ENCODE data around the gene LRRIQ3.
A peak's percentile ranks its signal among the peaks of the same experiment; 100 is the strongest.

Gene LRRIQ3, protein sequence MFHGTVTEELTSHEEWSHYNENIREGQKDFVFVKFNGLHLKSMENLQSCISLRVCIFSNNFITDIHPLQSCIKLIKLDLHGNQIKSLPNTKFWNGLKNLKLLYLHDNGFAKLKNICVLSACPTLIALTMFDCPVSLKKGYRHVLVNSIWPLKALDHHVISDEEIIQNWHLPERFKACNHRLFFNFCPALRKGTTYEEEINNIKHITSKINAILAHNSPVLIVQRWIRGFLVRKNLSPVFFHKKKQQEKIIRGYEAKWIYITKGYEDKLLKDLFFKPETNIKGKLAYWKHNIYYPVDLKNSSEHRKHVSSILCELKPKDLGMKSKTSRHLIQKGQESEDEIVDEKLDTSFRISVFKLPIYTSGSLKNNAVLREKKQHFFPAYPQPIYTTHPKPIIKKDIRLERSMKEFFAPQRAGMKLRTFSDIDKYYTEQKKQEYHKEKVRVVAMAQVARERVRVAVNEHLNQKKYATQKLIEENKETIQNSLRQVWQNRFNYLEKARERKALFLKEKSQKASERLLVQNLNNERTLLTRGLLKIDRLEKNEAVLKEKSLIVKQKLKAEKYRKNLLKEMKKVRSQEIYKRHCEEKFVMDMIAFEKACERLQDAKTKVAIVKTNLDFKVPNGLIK

DNA sequence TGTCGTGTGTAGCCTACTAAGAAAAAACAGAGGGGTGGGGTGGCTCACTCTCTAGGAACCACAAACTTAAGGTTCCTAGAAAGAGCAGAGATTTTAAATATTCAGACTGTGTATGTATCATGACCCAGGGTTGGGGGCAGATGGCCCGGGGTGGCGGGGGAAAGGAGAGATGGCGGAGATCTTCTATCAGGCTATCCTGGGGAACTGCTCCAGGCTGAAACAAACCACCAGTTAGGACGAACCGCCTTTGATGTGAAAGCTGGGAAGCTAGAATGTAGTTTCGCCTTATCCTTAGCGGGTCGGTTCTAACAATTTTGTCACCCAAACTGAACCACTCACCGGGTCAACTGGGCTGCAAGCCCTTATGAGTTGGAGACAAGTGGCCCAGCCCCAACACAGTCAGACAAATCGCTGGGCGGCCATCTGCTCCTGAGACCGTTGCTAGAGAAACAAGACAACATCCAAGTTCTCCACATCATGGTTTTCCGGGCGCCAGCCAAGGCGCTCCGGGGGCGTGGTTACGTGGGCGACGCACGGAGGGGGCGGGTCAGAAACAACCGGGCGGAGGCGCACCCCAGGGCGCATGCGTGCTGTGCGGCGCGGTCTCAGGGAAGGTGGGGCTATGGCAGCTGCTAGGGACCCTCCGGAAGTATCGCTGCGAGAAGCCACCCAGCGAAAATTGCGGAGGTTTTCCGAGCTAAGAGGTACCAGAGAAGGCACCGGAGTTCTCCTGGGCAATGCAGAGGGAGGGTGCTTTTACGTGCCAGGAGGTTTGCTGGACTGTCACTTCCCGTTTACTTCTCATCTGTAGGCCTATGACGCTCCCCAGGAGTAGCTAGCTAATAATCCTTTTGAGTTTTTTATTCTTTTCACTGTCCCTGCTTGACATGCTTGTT lies at the start of gene LRRIQ3, which contains the start of gene FPGT:
TSS of gene LRRIQ3 (minus strand) at position 520 of the 896 bp plus-strand sequence. CDS start 14,492 bp downstream, outside the sequence.
TSS of gene FPGT (plus strand) at position 586 of the 896 bp plus-strand sequence. CDS start at position 623, 37 bp downstream.
- H3K36me3 ChIP-seq (ENCODE audit: control insufficient read depth in 2 of 2, insufficient read depth in 2 of 2, low read length in 2 of 2) = no peaks in the 10 kb centered on the region
- H3K27me3 ChIP-seq (ENCODE audit: control insufficient read depth in 1 of 2, insufficient read depth in 2 of 2, low read length in 2 of 2) = no peaks in the 10 kb centered on the region
- H3K27ac ChIP-seq (ENCODE audit: low read length) = peak within 1 kb of the TSS; percentile 68
- H3K4me3 ChIP-seq (ENCODE audit: low read length in 2 of 2) = peak within 1 kb of the TSS; percentile 61 to 92
- H3K4me1 ChIP-seq (ENCODE audit: control insufficient read depth, insufficient read depth, low read length) = no peaks in the 10 kb centered on the region
- H3K9ac ChIP-seq (ENCODE audit: low read length in 2 of 2) = peak within 1 kb of the TSS; percentile 60 to 92
- no peaks in the 10 kb centered on the region for H3K9me3 ChIP-seq (ENCODE audit: control insufficient read depth in 2 of 2, low read length in 2 of 2)

DNA sequence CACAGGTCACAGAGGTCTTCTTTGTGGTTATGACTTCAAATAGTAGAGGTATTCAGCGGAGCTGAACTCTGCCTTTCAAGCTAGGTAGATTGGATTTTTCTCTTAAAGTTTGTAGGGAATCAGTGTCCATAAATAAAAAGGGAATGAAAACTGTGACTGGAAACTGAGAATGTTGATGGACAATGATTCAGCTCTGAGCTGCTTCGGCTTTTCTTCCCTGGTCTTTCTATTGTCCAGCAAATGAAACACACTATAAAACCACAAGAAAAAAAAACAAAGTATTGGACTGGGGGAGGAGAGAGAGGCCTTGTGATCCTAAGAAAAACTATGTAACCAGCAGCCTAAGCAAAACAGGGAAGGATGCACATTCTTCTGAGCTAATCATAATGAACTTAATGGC lies 48.3 kb upstream of the LRRIQ3 start:
- no peaks in the 10 kb centered on the region for H3K4me1 ChIP-seq (ENCODE audit: control insufficient read depth, insufficient read depth, low read length)
- H3K9ac ChIP-seq (ENCODE audit: low read length in 2 of 2) = no peak overlapping the region
- H3K27ac ChIP-seq (ENCODE audit: low read length) = no peak overlapping the region
- H3K27me3 ChIP-seq (ENCODE audit: control insufficient read depth in 1 of 2, insufficient read depth in 2 of 2, low read length in 2 of 2) = no peaks in the 10 kb centered on the region
- no peaks in the 10 kb centered on the region for H3K36me3 ChIP-seq (ENCODE audit: control insufficient read depth in 2 of 2, insufficient read depth in 2 of 2, low read length in 2 of 2)
- H3K4me3 ChIP-seq (ENCODE audit: low read length in 2 of 2) = no peak overlapping the region
- H3K9me3 ChIP-seq (ENCODE audit: control insufficient read depth in 2 of 2, low read length in 2 of 2) = no peaks in the 10 kb centered on the region

DNA sequence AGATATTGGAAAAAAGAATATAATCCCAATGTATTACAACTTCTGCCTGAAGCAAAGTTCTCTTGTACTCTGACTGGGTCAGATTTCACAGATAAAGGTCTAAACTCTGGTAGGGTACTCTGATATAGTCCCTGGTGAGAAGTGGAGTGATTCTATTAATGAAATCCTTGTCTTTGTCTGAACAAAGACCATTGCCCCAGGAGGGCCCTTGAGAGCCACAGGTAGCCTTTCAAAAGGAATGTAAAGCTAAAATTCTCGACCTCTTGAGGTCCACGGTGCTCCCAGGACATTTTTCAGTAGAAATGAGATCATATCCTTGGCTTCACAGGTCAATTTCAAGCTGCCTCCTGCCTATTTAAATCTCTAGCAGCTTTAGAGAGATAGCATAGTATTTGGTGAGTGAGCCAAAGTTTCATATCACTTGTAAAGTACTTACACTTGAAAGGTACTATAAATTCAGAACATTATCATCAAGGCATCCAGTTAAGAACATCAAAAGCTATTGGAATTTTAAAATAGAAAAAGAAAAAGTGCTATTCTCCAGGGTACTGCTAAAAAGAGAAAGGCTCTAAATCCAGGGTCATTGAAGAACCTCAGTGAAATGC lies 47.3 kb upstream of the LRRIQ3 start:
- H3K4me3 ChIP-seq (ENCODE audit: low read length in 2 of 2) = no peak overlapping the region
- H3K27ac ChIP-seq (ENCODE audit: low read length) = no peak overlapping the region
- no peaks in the 10 kb centered on the region for H3K27me3 ChIP-seq (ENCODE audit: control insufficient read depth in 1 of 2, insufficient read depth in 2 of 2, low read length in 2 of 2)
- H3K4me1 ChIP-seq (ENCODE audit: control insufficient read depth, insufficient read depth, low read length) = no peaks in the 10 kb centered on the region
- H3K9ac ChIP-seq (ENCODE audit: low read length in 2 of 2) = no peak overlapping the region
- no peaks in the 10 kb centered on the region for H3K9me3 ChIP-seq (ENCODE audit: control insufficient read depth in 2 of 2, low read length in 2 of 2)
- H3K36me3 ChIP-seq (ENCODE audit: control insufficient read depth in 2 of 2, insufficient read depth in 2 of 2, low read length in 2 of 2) = no peaks in the 10 kb centered on the region

DNA sequence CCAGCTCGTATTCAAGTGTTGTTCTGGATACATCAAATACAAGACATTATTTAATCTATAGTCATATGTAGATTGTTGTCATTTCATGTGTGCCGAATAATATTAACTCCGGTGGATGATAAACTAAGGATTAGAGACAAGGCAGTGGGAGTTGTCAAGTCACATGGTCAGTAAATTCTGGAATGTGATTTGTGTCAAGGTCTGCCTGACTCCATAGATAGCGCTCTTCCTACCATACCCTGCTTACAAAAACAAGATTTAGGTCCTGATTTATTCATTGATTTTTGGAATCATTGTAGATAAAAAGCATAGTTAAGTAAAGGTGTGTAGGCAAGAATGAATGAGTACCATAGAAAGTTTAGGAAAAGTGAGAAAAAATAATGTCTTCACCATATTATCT lies 39.8 kb upstream of the LRRIQ3 start:
- Histone ChIP-seq H3K9me3 (ENCODE audit: control insufficient read depth in 2 of 2, low read length in 2 of 2) (no peaks in the 10 kb centered on the region), H3K9ac (ENCODE audit: low read length in 2 of 2) (no peak overlapping the region), H3K27me3 (ENCODE audit: control insufficient read depth in 1 of 2, insufficient read depth in 2 of 2, low read length in 2 of 2) (no peaks in the 10 kb centered on the region), H3K4me3 (ENCODE audit: low read length in 2 of 2) (no peak overlapping the region), H3K4me1 (ENCODE audit: control insufficient read depth, insufficient read depth, low read length) (no peaks in the 10 kb centered on the region), H3K36me3 (ENCODE audit: control insufficient read depth in 2 of 2, insufficient read depth in 2 of 2, low read length in 2 of 2) (no peaks in the 10 kb centered on the region), H3K27ac (ENCODE audit: low read length) (no peak overlapping the region)

DNA sequence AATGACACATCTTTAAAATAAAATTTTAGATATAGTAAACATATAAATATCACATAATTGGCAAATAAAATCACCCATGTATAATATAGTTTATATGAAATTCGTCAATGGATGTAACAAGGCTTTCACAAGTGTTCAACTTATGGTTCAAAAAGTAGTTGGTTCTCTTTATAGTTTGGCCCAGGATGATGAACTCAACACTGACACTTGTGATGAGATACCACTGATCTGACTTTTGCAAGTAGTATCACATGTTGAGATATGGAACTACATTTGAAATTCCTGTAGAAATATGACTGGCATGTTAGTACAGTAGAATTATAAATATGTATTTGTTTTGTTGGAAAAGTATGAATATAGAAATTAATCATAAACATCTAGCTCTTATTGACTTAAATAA lies 39.1 kb upstream of the LRRIQ3 start:
- no peaks in the 10 kb centered on the region for H3K9me3 ChIP-seq (ENCODE audit: control insufficient read depth in 2 of 2, low read length in 2 of 2)
- no peaks in the 10 kb centered on the region for H3K36me3 ChIP-seq (ENCODE audit: control insufficient read depth in 2 of 2, insufficient read depth in 2 of 2, low read length in 2 of 2)
- H3K27me3 ChIP-seq (ENCODE audit: control insufficient read depth in 1 of 2, insufficient read depth in 2 of 2, low read length in 2 of 2) = no peaks in the 10 kb centered on the region
- H3K27ac ChIP-seq (ENCODE audit: low read length) = no peak overlapping the region
- no peaks in the 10 kb centered on the region for H3K4me1 ChIP-seq (ENCODE audit: control insufficient read depth, insufficient read depth, low read length)
- no peak overlapping the region for H3K4me3 ChIP-seq (ENCODE audit: low read length in 2 of 2)
- no peak overlapping the region for H3K9ac ChIP-seq (ENCODE audit: low read length in 2 of 2)

DNA sequence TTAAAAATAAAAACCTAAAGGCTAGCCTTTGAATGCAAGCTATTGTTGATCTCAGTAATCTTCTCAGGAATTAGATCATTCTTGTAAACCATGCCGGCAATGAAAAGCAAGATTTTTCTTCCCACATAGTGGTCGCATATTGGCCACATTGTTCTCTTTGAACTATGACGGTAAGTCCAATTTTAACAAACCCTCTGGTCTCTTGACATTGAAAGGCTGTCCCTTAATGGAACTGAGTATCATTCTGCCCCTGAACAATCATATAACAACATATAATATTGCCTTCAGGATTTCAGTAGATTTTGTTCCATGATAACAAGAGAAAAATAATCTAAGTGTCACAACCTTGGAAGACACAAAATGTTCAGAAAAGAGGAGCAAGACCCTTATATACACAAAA lies 38.5 kb upstream of the LRRIQ3 start:
- Histone ChIP-seq H3K27ac (ENCODE audit: low read length) (no peak overlapping the region), H3K27me3 (ENCODE audit: control insufficient read depth in 1 of 2, insufficient read depth in 2 of 2, low read length in 2 of 2) (no peaks in the 10 kb centered on the region), H3K9me3 (ENCODE audit: control insufficient read depth in 2 of 2, low read length in 2 of 2) (no peaks in the 10 kb centered on the region), H3K4me3 (ENCODE audit: low read length in 2 of 2) (no peak overlapping the region), H3K36me3 (ENCODE audit: control insufficient read depth in 2 of 2, insufficient read depth in 2 of 2, low read length in 2 of 2) (no peaks in the 10 kb centered on the region), H3K4me1 (ENCODE audit: control insufficient read depth, insufficient read depth, low read length) (no peaks in the 10 kb centered on the region), H3K9ac (ENCODE audit: low read length in 2 of 2) (no peak overlapping the region)

DNA sequence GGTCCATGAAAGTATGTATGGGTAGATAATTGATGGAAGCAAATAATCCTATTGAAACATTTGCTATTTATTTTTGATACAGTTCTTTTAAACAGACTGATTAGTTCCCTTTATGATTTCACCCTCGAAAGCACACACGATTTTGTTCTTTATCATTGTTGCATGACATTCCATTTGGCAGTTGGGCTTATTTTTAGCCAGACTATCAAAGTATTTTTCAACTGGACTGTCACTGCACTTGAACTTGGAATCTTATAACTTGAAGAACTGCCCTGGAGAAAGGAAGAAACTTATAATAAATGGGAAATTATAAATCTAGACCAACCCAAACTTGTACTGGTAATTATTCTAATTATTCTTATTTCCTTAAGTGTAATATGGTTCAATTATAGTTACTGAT lies 37.2 kb upstream of the LRRIQ3 start, which contains the start of gene TNNI3K:
TSS of gene TNNI3K (plus strand) at position 235 of the 400 bp plus-strand sequence. CDS start at position 300, 65 bp downstream.
- H3K9me3 ChIP-seq (ENCODE audit: control insufficient read depth in 2 of 2, low read length in 2 of 2) = no peaks in the 10 kb centered on the region
- H3K9ac ChIP-seq (ENCODE audit: low read length in 2 of 2) = no peak within 1 kb of the TSS
- H3K4me1 ChIP-seq (ENCODE audit: control insufficient read depth, insufficient read depth, low read length) = no peaks in the 10 kb centered on the region
- H3K27me3 ChIP-seq (ENCODE audit: control insufficient read depth in 1 of 2, insufficient read depth in 2 of 2, low read length in 2 of 2) = no peaks in the 10 kb centered on the region
- H3K27ac ChIP-seq (ENCODE audit: low read length) = no peak within 1 kb of the TSS
- no peaks in the 10 kb centered on the region for H3K36me3 ChIP-seq (ENCODE audit: control insufficient read depth in 2 of 2, insufficient read depth in 2 of 2, low read length in 2 of 2)
- no peak within 1 kb of the TSS for H3K4me3 ChIP-seq (ENCODE audit: low read length in 2 of 2)

DNA sequence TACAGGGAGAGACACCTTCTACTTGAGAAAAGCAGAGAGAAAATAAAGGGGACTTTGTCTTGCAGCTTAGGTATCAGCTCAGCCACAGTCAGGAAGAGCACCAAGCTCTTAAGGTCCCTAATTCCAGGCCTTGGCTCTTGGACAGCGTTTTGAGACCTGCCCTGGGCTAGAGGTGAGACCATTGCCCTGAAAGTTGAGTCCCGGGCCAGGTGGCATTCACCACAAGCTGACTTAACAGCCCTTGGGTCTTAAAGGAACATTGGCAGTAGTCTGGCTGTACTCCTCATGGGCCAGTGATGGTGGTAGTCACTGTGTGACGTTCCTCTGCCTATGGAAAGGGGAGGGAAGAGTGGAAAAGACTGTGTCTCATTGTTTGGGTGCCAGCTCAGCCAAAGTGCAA lies 25.5 kb upstream of the LRRIQ3 start:
- Histone ChIP-seq H3K9me3 (ENCODE audit: control insufficient read depth in 2 of 2, low read length in 2 of 2) (no peaks in the 10 kb centered on the region), H3K36me3 (ENCODE audit: control insufficient read depth in 2 of 2, insufficient read depth in 2 of 2, low read length in 2 of 2) (no peaks in the 10 kb centered on the region), H3K27me3 (ENCODE audit: control insufficient read depth in 1 of 2, insufficient read depth in 2 of 2, low read length in 2 of 2) (no peaks in the 10 kb centered on the region), H3K27ac (ENCODE audit: low read length) (no peak overlapping the region), H3K9ac (ENCODE audit: low read length in 2 of 2) (no peak overlapping the region), H3K4me1 (ENCODE audit: control insufficient read depth, insufficient read depth, low read length) (no peaks in the 10 kb centered on the region), H3K4me3 (ENCODE audit: low read length in 2 of 2) (no peak overlapping the region)

DNA sequence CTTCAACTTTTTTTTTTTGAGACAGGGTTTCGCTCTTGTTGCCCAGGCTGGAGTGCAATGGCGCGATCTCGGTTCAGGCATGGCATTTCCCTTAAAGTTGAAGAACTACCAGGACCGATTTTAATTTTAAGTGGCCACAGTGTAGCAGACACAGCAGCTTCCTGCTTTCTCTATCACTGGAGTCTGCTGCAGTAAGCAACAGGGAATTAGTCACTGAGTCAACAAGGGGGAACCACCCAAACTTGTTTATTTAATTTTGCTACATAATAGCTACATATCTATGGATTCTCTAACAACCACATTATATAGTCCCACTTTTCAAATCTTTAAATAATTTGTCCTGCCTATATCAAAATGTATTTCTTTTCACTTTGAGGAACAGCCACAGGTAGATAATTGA lies 24.7 kb upstream of the LRRIQ3 start:
- Histone ChIP-seq H3K27me3 (ENCODE audit: control insufficient read depth in 1 of 2, insufficient read depth in 2 of 2, low read length in 2 of 2) (no peaks in the 10 kb centered on the region), H3K36me3 (ENCODE audit: control insufficient read depth in 2 of 2, insufficient read depth in 2 of 2, low read length in 2 of 2) (no peaks in the 10 kb centered on the region), H3K9ac (ENCODE audit: low read length in 2 of 2) (no peak overlapping the region), H3K4me1 (ENCODE audit: control insufficient read depth, insufficient read depth, low read length) (no peaks in the 10 kb centered on the region), H3K9me3 (ENCODE audit: control insufficient read depth in 2 of 2, low read length in 2 of 2) (no peaks in the 10 kb centered on the region), H3K27ac (ENCODE audit: low read length) (no peak overlapping the region), H3K4me3 (ENCODE audit: low read length in 2 of 2) (no peak overlapping the region)

DNA sequence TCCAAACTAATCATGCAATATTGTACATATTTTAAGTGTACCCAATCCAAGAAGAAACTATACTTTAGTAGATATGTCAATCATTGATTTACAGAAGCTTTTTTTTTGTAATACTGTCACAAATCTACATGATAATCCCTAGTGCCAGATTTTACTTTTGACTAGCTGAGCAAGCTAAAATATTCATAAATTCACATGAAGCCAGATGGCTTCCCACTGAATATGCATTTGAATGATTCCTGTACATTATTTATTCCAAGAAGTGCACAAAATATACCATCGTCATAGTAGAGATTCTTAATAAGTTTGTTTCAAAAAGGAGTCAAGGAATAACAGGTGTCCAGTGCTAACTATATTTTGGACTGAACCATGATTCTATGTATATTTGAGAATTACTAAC lies 17.3 kb upstream of the LRRIQ3 start:
- Histone ChIP-seq H3K4me3 (ENCODE audit: low read length in 2 of 2) (no peak overlapping the region), H3K9ac (ENCODE audit: low read length in 2 of 2) (no peak overlapping the region), H3K4me1 (ENCODE audit: control insufficient read depth, insufficient read depth, low read length) (no peaks in the 10 kb centered on the region), H3K9me3 (ENCODE audit: control insufficient read depth in 2 of 2, low read length in 2 of 2) (no peaks in the 10 kb centered on the region), H3K27me3 (ENCODE audit: control insufficient read depth in 1 of 2, insufficient read depth in 2 of 2, low read length in 2 of 2) (no peaks in the 10 kb centered on the region), H3K27ac (ENCODE audit: low read length) (no peak overlapping the region), H3K36me3 (ENCODE audit: control insufficient read depth in 2 of 2, insufficient read depth in 2 of 2, low read length in 2 of 2) (no peaks in the 10 kb centered on the region)

Data from stomach smooth muscle (tissue), 2 donors.